GM12872 (cell line): Measurements from ENCODE around the gene HSPA1A.

Source experiments
- TF ChIP-seq, protein P1 (sequence below): IDR thresholded peaks from 3 replicates; pipeline ENCODE4 v1.5.1; 2011; ENCODE audit warnings: low read depth, mild to moderate bottlenecking, low read length, moderate library complexity; ENCODE audit not compliant: insufficient read depth

Gene HSPA1A

DNA sequence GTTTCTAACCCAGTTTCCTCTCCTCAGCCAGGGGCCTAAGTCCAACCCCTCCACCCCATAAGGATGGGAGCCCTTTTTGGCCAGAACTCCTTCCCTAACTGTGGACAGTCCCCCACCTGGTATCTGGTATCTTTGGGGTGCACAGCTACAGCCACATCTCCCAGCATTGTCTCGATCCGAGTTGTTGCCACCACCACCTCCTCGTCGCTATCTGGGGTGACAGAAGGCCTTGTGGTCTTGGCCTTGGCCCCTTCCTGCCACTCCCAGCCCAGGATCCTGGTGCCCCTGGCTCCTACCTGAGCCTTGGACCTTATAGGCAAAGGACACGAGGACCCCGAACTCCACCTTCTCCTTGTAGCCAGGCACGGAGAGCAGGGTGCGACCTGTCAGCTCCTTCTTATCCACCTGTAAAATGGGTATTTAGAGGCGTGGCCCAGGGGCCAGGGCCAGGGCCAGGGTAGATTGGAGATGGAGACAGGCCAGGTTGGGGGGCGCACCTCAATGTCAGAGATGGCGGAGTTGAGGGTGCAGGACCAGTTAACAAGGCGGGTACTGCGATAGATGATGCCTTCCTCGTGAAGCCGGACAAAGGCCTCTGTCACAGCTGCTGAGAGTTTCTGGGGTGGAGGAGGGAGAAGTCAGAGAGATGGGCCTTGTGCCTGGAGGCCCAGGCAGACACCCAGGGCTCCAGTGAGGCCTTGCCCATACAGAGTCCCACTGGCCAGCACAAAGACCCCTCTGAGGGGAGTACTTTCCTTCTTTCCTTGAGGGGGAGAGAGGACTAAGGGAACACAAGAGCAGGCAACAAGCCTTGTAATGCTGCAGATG, 31.0 kb upstream of the HSPA1A start:
- TF ChIP-seq, protein P1, sequence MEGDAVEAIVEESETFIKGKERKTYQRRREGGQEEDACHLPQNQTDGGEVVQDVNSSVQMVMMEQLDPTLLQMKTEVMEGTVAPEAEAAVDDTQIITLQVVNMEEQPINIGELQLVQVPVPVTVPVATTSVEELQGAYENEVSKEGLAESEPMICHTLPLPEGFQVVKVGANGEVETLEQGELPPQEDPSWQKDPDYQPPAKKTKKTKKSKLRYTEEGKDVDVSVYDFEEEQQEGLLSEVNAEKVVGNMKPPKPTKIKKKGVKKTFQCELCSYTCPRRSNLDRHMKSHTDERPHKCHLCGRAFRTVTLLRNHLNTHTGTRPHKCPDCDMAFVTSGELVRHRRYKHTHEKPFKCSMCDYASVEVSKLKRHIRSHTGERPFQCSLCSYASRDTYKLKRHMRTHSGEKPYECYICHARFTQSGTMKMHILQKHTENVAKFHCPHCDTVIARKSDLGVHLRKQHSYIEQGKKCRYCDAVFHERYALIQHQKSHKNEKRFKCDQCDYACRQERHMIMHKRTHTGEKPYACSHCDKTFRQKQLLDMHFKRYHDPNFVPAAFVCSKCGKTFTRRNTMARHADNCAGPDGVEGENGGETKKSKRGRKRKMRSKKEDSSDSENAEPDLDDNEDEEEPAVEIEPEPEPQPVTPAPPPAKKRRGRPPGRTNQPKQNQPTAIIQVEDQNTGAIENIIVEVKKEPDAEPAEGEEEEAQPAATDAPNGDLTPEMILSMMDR: no peak

DNA sequence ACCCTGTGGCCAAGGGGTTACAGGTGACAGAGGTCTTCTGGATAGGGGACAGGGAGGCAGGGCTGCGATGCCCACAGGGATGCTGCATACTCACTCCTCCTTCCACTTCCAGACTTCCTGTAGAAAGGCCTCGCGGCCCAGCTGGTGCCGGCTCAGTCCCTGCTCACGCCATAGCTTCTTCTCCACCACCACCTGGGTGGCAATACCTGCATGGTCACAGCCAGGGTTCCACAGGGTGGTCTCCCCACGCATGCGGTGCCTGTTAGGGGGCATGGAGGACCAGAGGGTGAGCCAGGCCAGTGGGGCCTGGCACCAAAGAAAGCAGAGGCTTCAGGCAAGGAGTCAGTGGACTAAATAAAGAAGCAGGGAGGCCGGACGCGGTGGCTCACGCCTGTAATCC, 29.9 kb upstream of the HSPA1A start:
- TF ChIP-seq, protein P1: no peak

DNA sequence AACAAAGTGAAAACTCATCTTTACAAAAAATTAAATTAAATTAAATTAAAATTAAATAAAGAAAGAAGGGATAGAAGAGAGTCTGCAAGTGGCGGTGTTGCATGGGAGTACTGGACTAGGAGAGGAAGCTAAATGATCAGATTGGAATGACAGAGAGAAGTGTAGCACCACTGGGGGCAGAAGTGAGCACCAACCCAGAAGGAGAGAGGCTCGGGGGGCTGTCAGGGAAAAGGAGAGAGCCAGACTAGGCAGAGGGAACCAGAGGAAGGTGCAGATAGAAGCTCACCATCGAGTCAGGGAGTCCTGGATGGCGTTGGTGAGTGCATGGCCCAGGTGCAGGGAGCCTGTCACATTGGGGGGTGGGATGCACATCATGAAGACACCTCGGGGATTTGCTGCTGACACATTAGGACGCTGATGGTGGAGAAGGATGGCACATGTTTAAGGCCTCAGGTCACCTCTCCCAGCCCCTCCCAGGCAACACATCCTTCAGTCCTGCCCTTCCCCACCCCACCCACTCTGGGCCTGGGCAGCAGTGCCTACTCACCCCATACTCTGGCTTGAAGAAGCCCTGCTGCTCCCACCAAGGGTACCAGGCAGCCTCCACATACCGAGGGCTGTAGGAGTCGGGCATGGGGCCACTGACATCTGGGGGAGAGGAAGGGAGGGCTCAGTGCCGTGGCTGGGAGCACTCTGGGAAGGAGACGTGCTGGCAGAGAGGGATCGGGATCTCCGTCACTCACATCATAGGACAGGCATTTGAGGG, 23.8 kb upstream of the HSPA1A start:
- TF ChIP-seq, protein P1: peak; percentile 79

DNA sequence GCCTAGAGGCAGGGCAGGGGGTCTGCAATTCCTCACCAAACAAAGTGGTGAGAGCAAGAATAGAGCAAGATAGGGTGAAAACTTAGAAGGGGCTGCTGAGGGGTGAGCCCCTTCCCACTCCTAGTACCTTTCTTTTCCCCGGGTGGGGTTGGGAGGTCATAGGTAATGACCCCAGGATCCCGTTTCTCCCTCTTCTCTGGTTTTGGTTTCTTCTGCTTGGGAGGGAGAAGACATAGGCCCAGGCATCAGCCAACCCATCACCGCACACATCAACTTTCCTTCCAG, 23.3 kb upstream of the HSPA1A start:
- TF ChIP-seq, protein P1: no peak

DNA sequence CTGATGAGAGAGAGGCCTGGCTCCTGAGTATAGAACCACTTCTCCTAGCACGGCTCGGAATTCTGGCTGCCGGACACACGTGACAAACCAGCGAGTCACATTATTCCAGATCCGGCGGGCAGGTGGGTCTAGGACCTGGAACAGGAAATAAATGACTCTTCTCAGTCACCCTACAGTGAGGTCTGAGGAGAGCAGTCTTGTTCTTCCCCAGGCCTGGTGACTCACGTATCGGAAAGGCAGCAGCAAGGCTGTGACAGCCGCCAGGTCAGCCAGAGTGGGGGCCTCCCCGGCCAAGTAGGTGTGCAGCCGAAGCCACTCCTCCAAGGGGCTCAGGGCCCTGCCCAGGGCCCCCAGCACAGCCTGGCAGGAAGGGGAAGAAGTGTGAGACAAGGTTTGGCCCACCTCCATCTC, 22.6 kb upstream of the HSPA1A start:
- TF ChIP-seq, protein P1: no peak

DNA sequence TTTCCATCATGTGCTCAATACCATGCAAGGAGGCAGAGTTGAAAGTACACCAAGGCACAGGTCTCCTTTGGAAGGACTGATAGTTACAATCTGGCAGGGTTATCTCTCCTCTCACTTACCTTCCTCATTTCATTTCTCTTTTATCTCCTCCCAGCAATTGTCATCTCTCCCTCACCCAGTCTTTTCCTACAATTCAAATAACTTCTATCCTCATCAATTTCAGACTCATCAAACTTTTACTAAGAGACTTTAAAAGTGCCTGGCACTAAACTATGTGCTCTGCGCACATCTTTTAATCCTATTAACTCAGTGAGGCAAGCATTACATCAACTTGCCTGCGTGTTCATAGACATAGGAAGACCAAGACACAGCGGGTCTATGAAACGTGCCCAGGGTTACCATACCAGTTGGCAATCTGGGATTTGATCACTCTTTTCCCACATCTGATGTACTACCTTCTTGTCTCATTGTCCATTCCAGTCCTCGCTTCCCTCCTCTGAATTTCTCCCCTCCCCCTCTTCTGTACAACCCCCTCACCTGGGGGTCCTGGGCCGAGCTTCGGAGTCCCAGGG, 21.0 kb upstream of the HSPA1A start:
- TF ChIP-seq, protein P1: no peak

DNA sequence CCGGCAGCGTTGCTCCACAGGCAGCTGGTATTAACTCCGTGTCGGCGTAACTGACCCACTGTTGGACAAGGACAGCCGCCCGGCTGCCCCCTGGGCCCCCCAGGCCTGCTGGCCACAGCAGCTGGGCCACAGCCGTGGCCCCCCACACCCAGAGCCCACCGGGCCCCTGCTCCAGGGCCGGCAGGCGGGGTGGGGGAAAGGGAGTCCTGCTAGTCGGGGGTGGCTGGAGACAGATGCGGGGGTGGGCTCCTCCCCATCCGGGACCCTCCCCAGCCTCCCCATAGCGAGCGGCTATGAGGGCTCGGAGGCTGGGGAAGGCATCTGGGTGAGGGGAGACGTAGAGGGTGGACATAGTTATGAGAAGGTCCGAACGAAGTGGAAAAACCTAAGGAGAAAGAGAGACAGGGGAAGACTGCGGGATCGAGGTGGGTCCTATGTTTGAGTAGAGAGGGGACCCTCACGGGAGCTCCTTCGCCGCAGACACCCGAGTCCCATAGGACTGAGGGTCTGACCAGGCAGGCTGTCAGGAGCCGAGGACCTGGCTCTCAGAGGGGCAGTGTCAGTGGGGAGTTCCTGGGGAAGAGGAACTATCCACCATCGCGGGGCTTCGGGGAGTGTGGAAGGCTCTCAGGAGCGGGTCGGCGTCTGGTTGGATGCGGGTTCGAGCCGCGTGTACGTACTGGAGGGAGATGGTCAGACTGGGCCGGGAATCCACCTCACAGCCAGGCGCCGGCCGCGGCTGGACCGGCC, 20.3 kb upstream of the HSPA1A start:
- TF ChIP-seq, protein P1: no peak
